PC-9 (cell line): ENCODE data around the gene EPHB3.

Source experiments
- CTCF ChIP-seq: fragments of 200-600 bp; sonication (generic); conservative IDR thresholded peaks from 2 replicates; pipeline ENCODE4 v1.6.1; 2017; ENCODE audit warnings: mixed run types, antibody characterized with exemption, mild to moderate bottlenecking, moderate library complexity
- EZH2 ChIP-seq: fragments of 200-600 bp; sonication (generic); IDR thresholded peaks from 2 replicates; pipeline ENCODE4 v1.8.0; 2017; ENCODE audit warnings: antibody characterized with exemption, low read depth

GRCh38 chr3:184578822-184579221 is 17.2 kb downstream of the EPHB3 start:
- no peak for TF ChIP-seq CTCF
- no peak for TF ChIP-seq EZH2
